Placental pericyte (primary cell): ENCODE results near the gene TSSC4. TPM values are rescaled to one million over a fixed set of nuclear protein-coding genes. Genes with fewer than 3 reads are reported as not detected.

Experiments used
- small RNA-seq: library from RNA; depleted of rRNA; stranded (forward); fragments of <200 nt; gene quantifications from one replicate; pipeline ENCODE3, GENCODE V24; 2012; ENCODE audit warnings: low replicate concordance
- total RNA-seq: library from RNA; depleted of rRNA; stranded (reverse); fragments of >200 nt; gene quantifications from 2 replicates; pipeline ENCODE4 v1.2.3, GENCODE V29; 2012

The TSSC4 gene
- 57.8 and 73.4 TPM in 2 replicates for total RNA-seq

DNA sequence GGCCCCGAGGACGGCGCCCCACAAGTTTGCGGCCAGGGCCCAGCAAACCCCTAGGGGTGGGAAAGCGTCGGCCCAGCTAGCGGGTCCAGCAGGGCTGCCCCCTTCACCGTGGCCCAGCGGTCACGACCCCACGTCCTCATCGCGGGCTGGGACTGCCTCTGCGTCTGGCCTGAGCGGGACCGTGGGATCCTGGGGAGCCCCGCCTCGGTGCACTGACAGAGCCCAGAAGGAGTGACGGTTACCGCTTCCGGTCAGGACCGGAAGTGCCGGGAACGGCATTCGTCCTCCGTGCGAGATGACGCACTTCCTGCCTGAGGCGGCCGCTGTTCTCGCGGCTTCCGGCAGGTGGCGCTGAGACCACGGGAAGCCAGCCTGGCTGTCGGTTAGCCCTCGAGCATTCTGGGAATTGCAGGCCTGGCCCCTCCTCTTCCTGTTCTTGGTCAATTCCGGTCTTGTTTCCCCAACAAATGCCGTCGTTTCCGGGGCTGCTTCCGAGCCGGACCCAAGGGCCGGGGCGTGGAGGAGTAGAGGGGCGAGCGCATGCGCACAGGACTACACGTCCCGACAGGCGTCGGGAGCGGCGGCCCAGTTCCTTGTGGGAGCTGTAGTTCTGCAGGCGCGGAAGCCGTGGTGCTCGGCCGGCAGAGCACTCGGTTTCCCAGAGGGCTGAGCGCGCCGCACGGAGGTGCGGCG lies at the start of gene TSSC4:
Gene TSSC4 (plus strand): TSS at position 682 of the 693 bp plus-strand sequence. CDS start 1,884 bp downstream, outside the sequence.

DNA sequence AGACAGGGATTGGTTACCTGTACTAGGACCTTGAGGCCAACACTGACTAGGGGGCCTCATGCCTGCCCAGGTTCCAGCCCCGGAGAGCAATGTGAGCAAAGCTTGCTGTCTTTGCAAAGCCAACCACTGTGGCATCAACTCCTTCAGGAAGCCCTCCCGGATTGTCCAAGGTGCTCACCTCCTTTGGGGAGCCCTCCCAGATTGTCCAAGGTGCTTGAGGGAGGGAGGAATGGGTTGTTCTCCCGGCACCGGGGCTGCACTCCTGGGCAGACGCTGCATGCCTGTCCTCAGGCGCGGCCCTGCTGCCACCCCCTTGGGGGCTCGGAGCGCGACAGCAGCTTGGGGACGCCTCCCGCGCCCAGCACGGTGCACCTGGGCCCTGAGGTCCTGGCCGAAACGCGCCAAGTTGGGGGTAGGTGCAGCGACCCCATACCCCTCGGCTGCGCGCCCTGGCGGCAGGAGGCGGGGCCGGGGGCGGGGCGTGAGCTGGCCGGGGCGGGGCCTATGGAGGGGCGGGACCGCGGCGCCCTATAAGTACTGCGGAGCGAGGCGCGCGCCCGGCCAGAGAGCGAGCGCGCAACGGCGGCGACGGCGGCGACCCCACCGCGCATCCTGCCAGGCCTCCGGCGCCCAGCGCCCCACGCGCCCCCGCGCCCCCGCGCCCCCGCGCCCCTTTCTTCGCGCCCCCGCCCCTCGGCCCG lies 23.6 kb upstream of the TSSC4 start, which contains the start of gene CD81:
Gene CD81 (plus strand): TSS at position 560 of the 701 bp plus-strand sequence. CDS start 240 bp downstream, outside the sequence.

DNA sequence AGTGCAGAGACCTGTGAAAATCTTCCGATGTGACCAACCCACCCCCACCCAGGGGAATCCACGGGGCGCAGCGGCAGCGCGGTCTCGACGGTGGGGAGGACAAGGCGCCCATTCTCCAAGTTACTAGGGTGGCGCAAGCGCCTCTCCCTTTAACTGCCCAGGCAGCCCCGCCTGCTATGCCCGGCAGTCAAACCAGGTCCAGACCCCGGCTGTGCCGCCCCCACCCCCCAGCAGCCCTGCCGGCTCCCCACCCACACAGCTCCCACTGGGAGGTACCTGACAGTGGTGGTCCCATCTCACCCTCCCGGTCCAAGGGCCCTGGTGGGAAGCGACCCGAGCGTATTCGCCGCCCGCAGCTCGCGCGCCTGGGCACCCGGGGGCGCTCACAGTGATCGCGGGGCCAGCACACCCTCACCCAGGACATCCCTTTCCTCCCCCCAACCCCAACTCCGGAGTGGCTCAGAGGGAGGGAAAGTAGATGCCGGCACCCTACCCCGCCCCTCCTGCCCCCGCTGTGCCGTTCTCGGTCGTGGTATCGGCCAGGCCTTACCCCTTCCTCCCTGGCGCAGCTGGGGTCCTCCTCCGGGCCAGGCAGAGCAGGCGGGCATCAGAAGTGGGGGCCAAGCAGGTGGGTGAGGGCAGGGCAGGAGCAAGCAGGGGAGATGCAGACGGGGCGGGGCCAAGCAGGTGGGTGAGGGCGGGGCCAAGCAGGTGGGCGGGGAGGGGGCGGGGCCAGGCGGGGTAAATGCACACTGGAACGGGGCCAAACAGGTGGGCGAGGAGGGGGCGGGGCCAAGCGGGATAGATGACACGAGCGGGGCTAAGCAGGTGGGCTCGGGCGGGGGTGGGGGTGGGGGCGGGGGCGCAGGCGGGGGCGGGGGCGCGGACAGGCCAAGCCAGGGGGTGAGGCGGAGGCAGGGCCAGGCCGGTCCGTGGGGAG lies 43.6 kb downstream of the TSSC4 start, which contains the start of gene TRPM5:
Gene TRPM5 (minus strand): TSS at position 634 of the 940 bp plus-strand sequence. CDS start 21,478 bp downstream, outside the sequence.

DNA sequence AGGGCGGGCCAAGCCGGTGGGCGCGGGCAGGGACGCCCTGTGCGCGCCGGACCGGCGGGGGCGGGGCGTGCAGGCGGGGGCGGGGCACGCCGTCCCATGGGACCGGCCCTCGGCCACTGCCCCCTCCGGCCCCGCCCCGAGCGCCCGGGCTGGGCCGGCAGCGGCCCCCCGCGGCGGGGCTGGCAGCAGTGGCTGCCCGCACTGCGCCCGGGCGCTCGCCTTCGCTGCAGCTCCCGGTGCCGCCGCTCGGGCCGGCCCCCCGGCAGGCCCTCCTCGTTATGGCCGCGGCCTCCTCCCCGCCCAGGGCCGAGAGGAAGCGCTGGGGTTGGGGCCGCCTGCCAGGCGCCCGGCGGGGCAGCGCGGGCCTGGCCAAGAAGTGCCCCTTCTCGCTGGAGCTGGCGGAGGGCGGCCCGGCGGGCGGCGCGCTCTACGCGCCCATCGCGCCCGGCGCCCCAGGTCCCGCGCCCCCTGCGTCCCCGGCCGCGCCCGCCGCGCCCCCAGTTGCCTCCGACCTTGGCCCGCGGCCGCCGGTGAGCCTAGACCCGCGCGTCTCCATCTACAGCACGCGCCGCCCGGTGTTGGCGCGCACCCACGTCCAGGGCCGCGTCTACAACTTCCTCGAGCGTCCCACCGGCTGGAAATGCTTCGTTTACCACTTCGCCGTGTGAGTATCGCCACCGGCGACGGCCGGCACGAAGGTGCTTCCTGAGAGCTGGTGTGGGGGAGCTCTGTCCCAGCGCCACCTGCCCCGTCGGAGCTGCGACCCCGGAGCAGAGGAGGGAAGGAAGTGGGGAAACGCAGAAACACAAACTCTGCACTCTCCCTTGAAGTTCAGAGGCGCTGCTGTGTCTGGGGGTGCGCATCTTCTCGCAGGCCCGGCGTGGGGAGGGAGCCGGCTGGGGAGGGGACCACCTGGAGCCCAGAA lies 44.5 kb downstream of the TSSC4 start, which contains the start of gene KCNQ1:
Gene KCNQ1 (plus strand): TSS at position 188 of the 925 bp plus-strand sequence. CDS start 91 bp downstream, at position 279.

Small RNA genes within 50 kb of the gene (small RNA-seq; reads per million reads assigned to genes)
- not detected for gene RF00019

Other genes with a start within 250 kb of the TSSC4 start
- not detected in 2 replicates for gene INS, start 239.5 kb upstream of the TSSC4 start, total RNA-seq
- not detected in 2 replicates for gene TH, start 228.9 kb upstream of the TSSC4 start, total RNA-seq
- gene ASCL2, start 130.2 kb upstream of the TSSC4 start, total RNA-seq: 0.22 TPM in 1 of 2 replicates, not detected in the other
- gene C11orf21, start 98.8 kb upstream of the TSSC4 start, total RNA-seq: not detected in 2 replicates
- gene TSPAN32, start 98.7 kb upstream of the TSSC4 start, total RNA-seq: not detected in 2 replicates
- 245 and 302 TPM in 2 replicates for gene CD81, start 23.4 kb upstream of the TSSC4 start, total RNA-seq
- gene TRPM5, start 43.8 kb downstream of the TSSC4 start, total RNA-seq: not detected in 2 replicates
- not detected in 2 replicates for gene KCNQ1, start 44.3 kb downstream of the TSSC4 start, total RNA-seq